ENCODE measurements around the gene ASL. TPM values are rescaled to one million over a fixed set of nuclear protein-coding genes. Genes with fewer than 3 reads are reported as not detected.

Gene ASL
- total and polyA plus RNA-seq, 10 of the 15 experiments (the other 5 are each of a cell fraction or from before 2014, with no cell fraction given), result 0.66 to 36.7 (median 28.8) TPM

- no peak overlapping the region for H3K4me3 ChIP-seq
- FAIRE-seq (no peak), DNase-seq (ENCODE audit: low read depth, low spot score) (no peak), ATAC-seq (no peak)
- no peaks in the 10 kb centered on the region for H3K9me3 ChIP-seq (replicated peaks; ENCODE audit: control insufficient read depth, insufficient read depth, low read length)
- H3K27ac ChIP-seq (ENCODE audit: control insufficient read depth, insufficient read depth), result no peak overlapping the region
- POLR2A ChIA-PET, result no interaction called here
- no peak overlapping the region for H2AFZ ChIP-seq (ENCODE audit: control insufficient read depth, low read depth, low read length)
- CTCF ChIA-PET, result no interaction called here
- 29% methylated on average over 6 of the region's 6 CpGs for WGBS (ENCODE audit: insufficient coverage, insufficient replicate concordance, low lambda C conversion rate, missing lambda C conversion rate)
- in situ Hi-C loops (cut with MboI) (no loop called here), intact Hi-C loops (cut with micrococcal nuclease; ENCODE audit: unreplicated experiment) (no loop called here)
- H3K36me3 ChIP-seq (ENCODE audit: control insufficient read depth in 2 of 2, insufficient read depth in 2 of 2, low read length in 1 of 2), result no peaks in the 10 kb centered on the region
- TF ChIP-seq ELK1 (IDR thresholded peaks at IDR 0.05; ENCODE audit: low read depth, low read length) (no peak), EP300 (IDR thresholded peaks at IDR 0.05; ENCODE audit: borderline replicate concordance in 1 of 2, control insufficient read depth in 1 of 2, low read depth in 2 of 2, low read length in 2 of 2) (no peak), CHD4 (IDR thresholded peaks at IDR 0.05) (no peak), BMI1 (IDR thresholded peaks at IDR 0.05; ENCODE audit: borderline replicate concordance) (no peak), RELB (IDR thresholded peaks at IDR 0.05; ENCODE audit: low read depth) (no peak), KAT2A (conservative IDR thresholded peaks at IDR 0.05; ENCODE audit: control insufficient read depth, low read depth, low read length) (no peak), NFXL1 (IDR thresholded peaks at IDR 0.05; ENCODE audit: borderline replicate concordance) (no peak), SIN3A (IDR thresholded peaks at IDR 0.05; ENCODE audit: low read depth, low read length) (no peak), ZNF592 (IDR thresholded peaks at IDR 0.05) (no peak), YBX1 (IDR thresholded peaks at IDR 0.05) (no peak), JUNB (IDR thresholded peaks at IDR 0.05) (no peak), IRF5 (IDR thresholded peaks at IDR 0.05; ENCODE audit: borderline replicate concordance) (no peak), ATF3 (IDR thresholded peaks at IDR 0.05; ENCODE audit: borderline replicate concordance, extremely low read depth, low read depth, low read length) (no peak), EED (IDR thresholded peaks at IDR 0.05; ENCODE audit: low read depth) (no peak)
- peaks cover 19% of the 10 kb centered on the region for H3K4me1 ChIP-seq (ENCODE audit: control insufficient read depth, insufficient read depth, low read length)
- no peak overlapping the region for H3K9ac ChIP-seq (ENCODE audit: control insufficient read depth, insufficient read depth, low read length)
- SMC1A ChIA-PET (ENCODE audit: uncharacterized antibody, unreplicated experiment), result interaction anchor here (1.6 kb wide), 1 partner anchor 20 kb away, joined by 4 read pairs; no protein-coding TSS in a partner anchor
- H4K20me1 ChIP-seq (ENCODE audit: control insufficient read depth, insufficient read depth), result no peaks in the 10 kb centered on the region
- no peaks in the 10 kb centered on the region for H3K79me2 ChIP-seq (ENCODE audit: control insufficient read depth, insufficient read depth, low read length)
- no TSS peak for BruUV-seq (replicated peaks)
- RAD21 ChIA-PET (ENCODE audit: unreplicated experiment), result interaction anchor here (1.0 kb wide), 1 partner anchor 211 kb away, joined by 3 read pairs; no protein-coding TSS in a partner anchor
- H3K4me2 ChIP-seq (ENCODE audit: control insufficient read depth, insufficient read depth), result no peak overlapping the region
- H3K27me3 ChIP-seq (replicated peaks in 1 of 2; ENCODE audit: control insufficient read depth in 2 of 2, insufficient read depth in 2 of 2, low read length in 1 of 2), result no peaks in the 10 kb centered on the region
These were observed 23.2 kb upstream of the ASL start for GRCh38 chr7:66052447-66052846.

Measured in GM12878 (cell line).